ENCODE data around the gene DCC.

DNA sequence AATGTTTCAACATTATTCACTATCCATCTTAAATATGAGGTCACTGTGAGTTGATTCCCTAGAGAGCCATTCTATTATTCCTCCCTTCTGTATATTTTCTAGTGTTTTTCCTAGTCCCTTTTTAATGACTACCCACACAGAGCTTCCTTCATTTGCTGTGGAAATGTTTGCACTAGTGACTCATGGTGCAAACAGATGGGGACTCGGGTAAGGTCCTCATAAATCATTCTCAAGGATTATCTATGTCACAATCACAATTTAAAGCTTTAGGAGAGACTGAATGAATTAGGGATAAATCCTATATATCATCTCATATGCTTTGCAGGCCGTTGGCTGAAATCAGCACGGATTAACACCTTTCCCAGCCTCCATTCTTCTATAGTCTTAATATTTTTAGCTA is 159.6 kb downstream of the DCC start:
- no peak for TF ChIP-seq CTCF (IDR thresholded peaks at IDR 0.05)
- TF ChIP-seq POLR2AphosphoS5 (IDR thresholded peaks at IDR 0.05), result no peak
- TF ChIP-seq POLR2A (IDR thresholded peaks at IDR 0.05), result no peak
